Activated CD8-positive, alpha-beta memory T cell treated with anti-CD3 and anti-CD28 coated beads, Interleukin-2, amount 50 U/mL, for 24 hours (primary cell): ENCODE measurements around the gene UBL4A.

Experiments
- DNase-seq: peaks from one replicate; pipeline ENCODE4 v3.0.0-alpha.2; 2020; ENCODE audit errors: extremely low read depth

The UBL4A gene

GRCh38 chrX:154437971-154438893, 48.2 kb downstream of the UBL4A start:
- no peak for DNase-seq

GRCh38 chrX:154436983-154437752, 49.2 kb downstream of the UBL4A start, which contains the start of gene GDI1:
Gene GDI1, plus strand, starts transcription at chrX:154437154. Its CDS starts 101 bp downstream, at chrX:154437255.
- DNase-seq: no peak

- DNase-seq: no peak
Measured at GRCh38 chrX:154436374-154436982, 49.9 kb downstream of the UBL4A start.

- no peak for DNase-seq
Measured at GRCh38 chrX:154435171-154435733, 51.2 kb downstream of the UBL4A start.

GRCh38 chrX:154434394-154435168, 51.8 kb downstream of the UBL4A start:
- no peak for DNase-seq
